Endothelial cell of umbilical vein (primary cell): ENCODE data around the gene PLCD1. TPM values are rescaled to one million over a fixed set of nuclear protein-coding genes. Genes with fewer than 3 reads are reported as not detected.

Source experiments
- BruUV-seq: library from RNA; stranded (reverse); fragments of 400-500 nt; replicated peaks from 2 replicates; lab custom pipeline; 2021; lab: Mats Ljungman, UMichigan
- CTCF ChIA-PET: fragments of 300-600, 350-600 bp; sonication (Branson Sonifier 250); formaldehyde crosslinking; loops from one replicate; lab custom pipeline; 2021; ENCODE audit warnings: antibody characterized with exemption, inconsistent platforms; lab: Charles Lee
- POLR2A ChIA-PET: fragments of 300-600, 350-600 bp; sonication (Branson Sonifier 250); formaldehyde crosslinking; loops from one replicate; lab custom pipeline; 2021; ENCODE audit warnings: antibody characterized with exemption, inconsistent platforms; lab: Charles Lee
- DNase-seq: peaks from one replicate; pipeline ENCODE4 v3.0.0-alpha.2; 2011; ENCODE audit warnings: low read depth, low spot score
- FAIRE-seq: peaks from 2 replicates; lab custom pipeline; 2011; peaks lifted over from hg19 to GRCh38; lab: Jason Lieb, UNC
- H2AFZ ChIP-seq: 2 replicates; pipeline ENCODE4 v1.6.0; 2012; ENCODE audit warnings: low read depth, low read length, control low read depth, inconsistent platforms
- H3K27ac ChIP-seq: 2 replicates; pipeline ENCODE4 v1.5.1; 2011; ENCODE audit warnings: low read depth, mild to moderate bottlenecking, control low read depth, low read length, moderate library complexity; ENCODE audit not compliant: insufficient read depth
- H3K27me3 ChIP-seq, 2 experiments: 2 replicates each; pipeline versions ENCODE4 v1.6.0 to v1.6.1; 2011; ENCODE audit warnings: low read length in 2 of 2, mixed read lengths in 1 of 2; ENCODE audit not compliant: control insufficient read depth in 2 of 2, insufficient read depth in 2 of 2
- H3K36me3 ChIP-seq, 2 experiments: 2 replicates in 1 of 2; 3 replicates in 1 of 2; pipeline ENCODE4 v1.5.1; 2011; ENCODE audit warnings: low read length in 2 of 2, mild to moderate bottlenecking in 1 of 2, moderate library complexity in 1 of 2; ENCODE audit not compliant: control insufficient read depth in 2 of 2, insufficient read depth in 2 of 2; ENCODE audit errors: extremely low read depth in 1 of 2
- H3K4me1 ChIP-seq: 3 replicates; pipeline ENCODE4 v1.5.1; 2011; ENCODE audit warnings: mild to moderate bottlenecking, low read length; ENCODE audit not compliant: control insufficient read depth, insufficient read depth; ENCODE audit errors: extremely low read depth
- H3K4me2 ChIP-seq: 2 replicates; pipeline ENCODE4 v1.6.1; 2011; ENCODE audit warnings: low read length, control low read depth, mixed read lengths; ENCODE audit not compliant: insufficient read depth
- H3K4me3 ChIP-seq, 3 experiments: fragments of 200-600 bp in 1 of 3; sonication (generic), shearing (Covaris generic) in 1 of 3; replicated peaks in 1 of 3; 2 replicates each; pipeline ENCODE4 v1.5.1; 2011 to 2016; ENCODE audit warnings: control low read depth in 3 of 3, low read length in 3 of 3, mild to moderate bottlenecking in 2 of 3, inconsistent platforms in 1 of 3, low read depth in 1 of 3, moderate library complexity in 1 of 3; ENCODE audit not compliant: insufficient read depth in 1 of 3
- H3K79me2 ChIP-seq: 2 replicates; pipeline ENCODE4 v1.6.0; 2012; ENCODE audit warnings: low read length, inconsistent platforms; ENCODE audit not compliant: control insufficient read depth, insufficient read depth
- H3K9ac ChIP-seq: replicated peaks from 2 replicates; pipeline ENCODE3; 2011; ENCODE audit warnings: low read length, control low read depth; ENCODE audit not compliant: insufficient read depth; ENCODE audit errors: extremely low read depth
- H3K9me1 ChIP-seq: replicated peaks from 3 replicates; pipeline ENCODE4 v1.6.0; 2011; ENCODE audit warnings: mild to moderate bottlenecking, low read length; ENCODE audit not compliant: control insufficient read depth, insufficient read depth; ENCODE audit errors: extremely low read depth
- H3K9me3 ChIP-seq: replicated peaks from 2 replicates; pipeline ENCODE4 v1.5.1; 2012; ENCODE audit warnings: low read length, inconsistent platforms; ENCODE audit not compliant: control insufficient read depth, insufficient read depth
- H4K20me1 ChIP-seq: replicated peaks from 2 replicates; pipeline ENCODE3; 2011; ENCODE audit warnings: mild to moderate bottlenecking, low read length; ENCODE audit not compliant: control insufficient read depth, insufficient read depth; ENCODE audit errors: extremely low read depth
- EZH2 ChIP-seq: IDR thresholded peaks from 2 replicates; pipeline ENCODE4 v1.6.1; 2012; ENCODE audit warnings: borderline replicate concordance, low read depth, mild to moderate bottlenecking, moderate library complexity, low read length, inconsistent platforms; ENCODE audit not compliant: severe bottlenecking
- FOS ChIP-seq: IDR thresholded peaks from 2 replicates; pipeline ENCODE4 v1.6.1; 2011; ENCODE audit warnings: mild to moderate bottlenecking, low read length, moderate library complexity, borderline replicate concordance; ENCODE audit not compliant: insufficient read depth
- GATA2 ChIP-seq: IDR thresholded peaks from 2 replicates; pipeline ENCODE4 v1.7.0; 2011; ENCODE audit warnings: low read depth, mild to moderate bottlenecking, moderate library complexity, mixed read lengths, low read length; ENCODE audit not compliant: insufficient read length, insufficient read depth
- JUN ChIP-seq: IDR thresholded peaks from 2 replicates; pipeline ENCODE4 v1.6.1; 2011; ENCODE audit warnings: borderline replicate concordance, low read depth; ENCODE audit not compliant: insufficient read length, insufficient read depth
- MYC ChIP-seq: IDR thresholded peaks from one replicate; pipeline ENCODE4 v1.6.1; 2011; ENCODE audit warnings: mild to moderate bottlenecking, low read depth, low read length
- POLR2A ChIP-seq: IDR thresholded peaks from 2 replicates; pipeline ENCODE4 v1.6.1; 2012; ENCODE audit warnings: low read depth, mild to moderate bottlenecking, control low read depth, low read length
- POLR2AphosphoS5 ChIP-seq: IDR thresholded peaks from 2 replicates; pipeline ENCODE4 v1.6.1; 2012; ENCODE audit warnings: low read depth, mild to moderate bottlenecking, control low read depth, low read length, moderate library complexity; ENCODE audit not compliant: insufficient read depth
- dilution Hi-C: fragments of 300-500 bp; cut with MboI; formaldehyde crosslinking; loops from one replicate; pipeline ENCODE4 v1.15.0; 2019; ENCODE audit warnings: low sequenced_read_pairs; ENCODE audit not compliant: extremely low pct_ligation_motif_present
- intact Hi-C: fragments of 100-400 bp; cut with micrococcal nuclease; formaldehyde crosslinking; loops from one replicate; pipeline ENCODE4 v1.10.0; 2022
- polyA plus RNA-seq, 4 experiments: library from polyadenylated mRNA; depleted of rRNA in 3 of 4; stranded (reverse) in 3 of 4; unstranded in 1 of 4; fragments of >200 nt; gene quantifications; 2 replicates each; pipeline versions ENCODE4 v1.2.1 to v1.2.3, GENCODE V29; 2011 to 2012; ENCODE audit warnings: missing spikeins in 1 of 4
- total RNA-seq: library from RNA; stranded (reverse); gene quantifications from 2 replicates; pipeline ENCODE4 v1.2.3, GENCODE V29; 2021
- TF ChIP-seq, protein P1 (sequence below), 2 donors: IDR thresholded peaks; 1 replicate in 1 of 2; 2 replicates in 1 of 2; pipeline ENCODE4 v1.5.1; 2011; ENCODE audit warnings: low read length in 2 of 2, mild to moderate bottlenecking in 2 of 2, moderate library complexity in 2 of 2, control low read depth in 1 of 2, inconsistent platforms in 1 of 2, low read depth in 1 of 2; ENCODE audit not compliant: insufficient read depth in 1 of 2; ENCODE audit errors: extremely low read depth in 1 of 2
- TF ChIP-seq, protein P2 (sequence below): IDR thresholded peaks from 2 replicates; pipeline ENCODE4 v1.6.1; 2011; ENCODE audit not compliant: insufficient read depth, insufficient read length

PLCD1 gene
- total and polyA plus RNA-seq, 2 donors (not counting 3 experiments of a cell fraction or from before 2014, with no cell fraction given), result 12.6 to 15.3 TPM

DNA sequence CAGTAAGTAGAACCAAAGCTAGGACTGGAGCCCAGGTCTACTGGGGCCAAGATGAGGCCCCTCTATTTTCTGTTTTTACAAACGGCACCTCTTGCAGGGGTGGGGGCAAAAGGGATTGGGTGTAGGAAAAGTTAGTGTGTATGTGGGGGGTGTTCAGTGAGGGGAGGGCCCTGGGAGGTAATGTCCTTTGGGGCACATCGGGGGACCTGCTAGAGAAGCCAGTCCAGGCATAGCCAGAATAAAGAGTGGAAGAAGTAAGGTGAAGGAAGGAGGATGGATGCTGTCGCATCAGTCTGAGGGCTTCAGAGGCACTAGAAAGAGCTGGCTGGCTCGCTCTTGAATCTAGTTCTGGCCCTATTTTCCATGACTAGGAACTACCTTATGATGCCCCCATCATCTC lies 2.6 kb downstream of the PLCD1 start:
- intact Hi-C loops (no loop called here), dilution Hi-C loops (no loop called here)
- BruUV-seq, result no TSS peak
- FAIRE-seq, result no peak
- Histone ChIP-seq H2AFZ (no peak overlapping the region), H3K4me1 (peaks cover 14% of the 10 kb centered on the region), H3K9me3 (no peaks in the 10 kb centered on the region), H3K27me3 (no peaks in the 10 kb centered on the region), H3K4me2 (no peak overlapping the region), H3K36me3 (no peaks in the 10 kb centered on the region), H3K27ac (no peak overlapping the region), H3K79me2 (no peaks in the 10 kb centered on the region), H3K9me1 (no peaks in the 10 kb centered on the region), H3K9ac (no peak overlapping the region), H4K20me1 (no peaks in the 10 kb centered on the region), H3K4me3 (no peak overlapping the region)
- ChIA-PET CTCF (interaction anchor here (1.4 kb wide), 1 partner anchor 172 kb away, joined by 3 read pairs; no protein-coding TSS in a partner anchor), POLR2A (no interaction called here)
- DNase-seq, result no peak
- TF ChIP-seq POLR2A, result no peak
- TF ChIP-seq EZH2, result no peak
- no peak for TF ChIP-seq MYC
- TF ChIP-seq, protein P1, sequence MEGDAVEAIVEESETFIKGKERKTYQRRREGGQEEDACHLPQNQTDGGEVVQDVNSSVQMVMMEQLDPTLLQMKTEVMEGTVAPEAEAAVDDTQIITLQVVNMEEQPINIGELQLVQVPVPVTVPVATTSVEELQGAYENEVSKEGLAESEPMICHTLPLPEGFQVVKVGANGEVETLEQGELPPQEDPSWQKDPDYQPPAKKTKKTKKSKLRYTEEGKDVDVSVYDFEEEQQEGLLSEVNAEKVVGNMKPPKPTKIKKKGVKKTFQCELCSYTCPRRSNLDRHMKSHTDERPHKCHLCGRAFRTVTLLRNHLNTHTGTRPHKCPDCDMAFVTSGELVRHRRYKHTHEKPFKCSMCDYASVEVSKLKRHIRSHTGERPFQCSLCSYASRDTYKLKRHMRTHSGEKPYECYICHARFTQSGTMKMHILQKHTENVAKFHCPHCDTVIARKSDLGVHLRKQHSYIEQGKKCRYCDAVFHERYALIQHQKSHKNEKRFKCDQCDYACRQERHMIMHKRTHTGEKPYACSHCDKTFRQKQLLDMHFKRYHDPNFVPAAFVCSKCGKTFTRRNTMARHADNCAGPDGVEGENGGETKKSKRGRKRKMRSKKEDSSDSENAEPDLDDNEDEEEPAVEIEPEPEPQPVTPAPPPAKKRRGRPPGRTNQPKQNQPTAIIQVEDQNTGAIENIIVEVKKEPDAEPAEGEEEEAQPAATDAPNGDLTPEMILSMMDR (IDR thresholded peaks at IDR 0.05; ENCODE audit: extremely low read depth in 1 of 2, insufficient read depth in 1 of 2, low read depth in 1 of 2, low read length in 2 of 2), result no peak
- TF ChIP-seq, protein P2, sequence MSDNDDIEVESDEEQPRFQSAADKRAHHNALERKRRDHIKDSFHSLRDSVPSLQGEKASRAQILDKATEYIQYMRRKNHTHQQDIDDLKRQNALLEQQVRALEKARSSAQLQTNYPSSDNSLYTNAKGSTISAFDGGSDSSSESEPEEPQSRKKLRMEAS, result no peak
- no peak for TF ChIP-seq FOS
- no peak for TF ChIP-seq GATA2
- no peak for TF ChIP-seq POLR2AphosphoS5
- TF ChIP-seq JUN, result no peak
